NT2/D1 (cell line): ENCODE results near the gene TTBK2.
"Not testable (repeated sequence)": the region's sequence is repeated elsewhere in the genome, so short reads cannot be mapped to it uniquely, and the experiment has no call there.

ENCODE experiments used
- DNase-seq: peaks from one replicate; pipeline ENCODE4 v3.0.0-alpha.2; 2011; ENCODE audit warnings: low read depth, low spot score
- H3K27me3 ChIP-seq: 2 replicates; pipeline ENCODE4 v1.6.0; 2011; ENCODE audit warnings: mild to moderate bottlenecking; ENCODE audit not compliant: insufficient read length, insufficient read depth
- H3K36me3 ChIP-seq: 2 replicates; pipeline ENCODE4 v1.6.1; 2011; ENCODE audit warnings: mild to moderate bottlenecking, low read length, mixed read lengths; ENCODE audit not compliant: insufficient read depth, insufficient read length
- H3K4me1 ChIP-seq: 2 replicates; pipeline ENCODE4 v1.5.1; 2011; ENCODE audit not compliant: insufficient read depth, insufficient read length
- H3K4me3 ChIP-seq: 2 replicates; pipeline ENCODE4 v1.5.1; 2011; ENCODE audit warnings: low read depth; ENCODE audit not compliant: insufficient read length
- H3K9ac ChIP-seq: 2 replicates; pipeline ENCODE4 v1.6.0; 2011; ENCODE audit warnings: low read depth; ENCODE audit not compliant: insufficient read length
- H3K9me3 ChIP-seq: 2 replicates; pipeline ENCODE4 v1.5.1; 2011; ENCODE audit warnings: mild to moderate bottlenecking, low read length; ENCODE audit not compliant: insufficient read depth
- SUZ12 ChIP-seq: IDR thresholded peaks from 2 replicates; pipeline ENCODE4 v1.6.1; 2011; ENCODE audit not compliant: insufficient read length, insufficient read depth; ENCODE audit errors: extremely low read depth
- YY1 ChIP-seq: IDR thresholded peaks from 2 replicates; pipeline ENCODE4 v1.6.1; 2011; ENCODE audit not compliant: insufficient read length, insufficient read depth
- ZNF274 ChIP-seq: IDR thresholded peaks from 2 replicates; pipeline ENCODE4 v1.6.1; 2011; ENCODE audit warnings: mild to moderate bottlenecking, low read depth, low read length

Gene TTBK2

GRCh38 chr15:42920519-42921341 lies at the start of gene TTBK2:
TTBK2 (minus strand) TSS chr15:42920778; CDS start chr15:42878617, 42,161 bp downstream.
- Histone ChIP-seq H3K36me3 (no peaks in the 10 kb centered on the region), H3K27me3 (peaks cover 32% of the 10 kb centered on the region), H3K4me1 (no peaks in the 10 kb centered on the region), H3K9ac (peak within 1 kb of the TSS; percentile 69), H3K4me3 (peak within 1 kb of the TSS; percentile 78), H3K9me3 (no peaks in the 10 kb centered on the region)
- DNase-seq, result peak; percentile 94
- TF ChIP-seq YY1, result no peak
- no peak for TF ChIP-seq ZNF274
- TF ChIP-seq SUZ12, result no peak

GRCh38 chr15:42964476-42964875 lies 43.9 kb upstream of the TTBK2 start:
- Histone ChIP-seq H3K4me1 (no peaks in the 10 kb centered on the region), H3K9ac (no peak overlapping the region), H3K9me3 (no peaks in the 10 kb centered on the region), H3K36me3 (peaks cover 31% of the 10 kb centered on the region), H3K4me3 (no peak overlapping the region), H3K27me3 (no peaks in the 10 kb centered on the region)
- TF ChIP-seq SUZ12 (no peak), YY1 (no peak), ZNF274 (no peak)
- no peak for DNase-seq

GRCh38 chr15:42955518-42955917 lies 34.9 kb upstream of the TTBK2 start:
- H3K27me3 ChIP-seq, result no peaks in the 10 kb centered on the region
- no peaks in the 10 kb centered on the region for H3K4me1 ChIP-seq
- H3K9ac ChIP-seq, result no peak overlapping the region
- DNase-seq, result no peak
- no peak for TF ChIP-seq SUZ12
- TF ChIP-seq YY1, result no peak
- TF ChIP-seq ZNF274, result no peak
- H3K4me3 ChIP-seq, result no peak overlapping the region
- H3K36me3 ChIP-seq, result peaks cover 48% of the 10 kb centered on the region
- H3K9me3 ChIP-seq, result no peaks in the 10 kb centered on the region

GRCh38 chr15:42954291-42954690 lies 33.7 kb upstream of the TTBK2 start:
- H3K9ac ChIP-seq, result no peak overlapping the region
- no peak overlapping the region for H3K4me3 ChIP-seq
- no peaks in the 10 kb centered on the region for H3K4me1 ChIP-seq
- TF ChIP-seq ZNF274 (no peak), SUZ12 (no peak), YY1 (no peak)
- no peak for DNase-seq
- peaks cover 50% of the 10 kb centered on the region for H3K36me3 ChIP-seq
- no peaks in the 10 kb centered on the region for H3K9me3 ChIP-seq
- no peaks in the 10 kb centered on the region for H3K27me3 ChIP-seq

- H3K27me3 ChIP-seq, H3K4me3 ChIP-seq, H3K9ac ChIP-seq, H3K4me1 ChIP-seq, H3K9me3 ChIP-seq, DNase-seq: not testable (repeated sequence)
- peaks cover 46% of the 10 kb centered on the region for H3K36me3 ChIP-seq
Observed at GRCh38 chr15:42948898-42949297, 28.3 kb upstream of the TTBK2 start.

- H3K4me3 ChIP-seq, result no peak overlapping the region
- no peak overlapping the region for H3K9ac ChIP-seq
- no peak for DNase-seq
- TF ChIP-seq ZNF274 (no peak), YY1 (no peak), SUZ12 (no peak)
- H3K4me1 ChIP-seq, result no peaks in the 10 kb centered on the region
- H3K36me3 ChIP-seq, result peaks cover 16% of the 10 kb centered on the region
- H3K9me3 ChIP-seq, result no peaks in the 10 kb centered on the region
- no peaks in the 10 kb centered on the region for H3K27me3 ChIP-seq
Observed at GRCh38 chr15:42940527-42940926, 19.9 kb upstream of the TTBK2 start.

- TF ChIP-seq SUZ12 (no peak), YY1 (no peak), ZNF274 (no peak)
- no peaks in the 10 kb centered on the region for H3K9me3 ChIP-seq
Observed at GRCh38 chr15:42939841-42940240, 19.3 kb upstream of the TTBK2 start.

GRCh38 chr15:42937143-42937542 lies 16.6 kb upstream of the TTBK2 start:
- H3K9ac ChIP-seq, result no peak overlapping the region
- no peaks in the 10 kb centered on the region for H3K9me3 ChIP-seq
- TF ChIP-seq ZNF274 (no peak), SUZ12 (no peak), YY1 (no peak)
- DNase-seq, result no peak
- no peaks in the 10 kb centered on the region for H3K36me3 ChIP-seq
- H3K4me1 ChIP-seq, result no peaks in the 10 kb centered on the region
- no peak overlapping the region for H3K4me3 ChIP-seq
- H3K27me3 ChIP-seq, result no peaks in the 10 kb centered on the region

More at GRCh38 chr15:42939841-42940240, 19.3 kb upstream of the TTBK2 start:
- Histone ChIP-seq H3K4me1 (no peaks in the 10 kb centered on the region), H3K9ac (no peak overlapping the region), H3K4me3 (no peak overlapping the region), H3K36me3 (peaks cover 10% of the 10 kb centered on the region), H3K27me3 (no peaks in the 10 kb centered on the region)
- no peak for DNase-seq
